BLaER1 (cell line): ENCODE measurements around the gene LIX1L.

ENCODE experiments used
- H3K27ac ChIP-seq: shearing (Covaris generic); formaldehyde crosslinking; 2 replicates; pipeline ENCODE4 v1.8.1; 2022
- H3K27me3 ChIP-seq: shearing (Covaris generic); formaldehyde crosslinking; 2 replicates; pipeline ENCODE4 v1.8.1; 2022
- H3K36me3 ChIP-seq: shearing (Covaris generic); formaldehyde crosslinking; 2 replicates; pipeline ENCODE4 v1.8.1; 2022
- H3K4me1 ChIP-seq: shearing (Covaris generic); formaldehyde crosslinking; 2 replicates; pipeline ENCODE4 v1.8.1; 2022
- H3K4me2 ChIP-seq: shearing (Covaris generic); formaldehyde crosslinking; 2 replicates; pipeline ENCODE4 v1.8.1; 2022
- H3K4me3 ChIP-seq: shearing (Covaris generic); formaldehyde crosslinking; 2 replicates; pipeline ENCODE4 v1.8.1; 2022
- H3K9ac ChIP-seq: shearing (Covaris generic); formaldehyde crosslinking; 2 replicates; pipeline ENCODE4 v1.8.1; 2022
- H3K9me3 ChIP-seq: shearing (Covaris generic); formaldehyde crosslinking; 2 replicates; pipeline ENCODE4 v1.8.1; 2022
- H4K20me1 ChIP-seq: shearing (Covaris generic); formaldehyde crosslinking; 2 replicates; pipeline ENCODE4 v1.8.1; 2022
- Cebpa-rat ChIP-seq: shearing (Covaris generic); IDR thresholded peaks from 2 replicates; pipeline ENCODE4 v1.8.1; 2022

Gene LIX1L

GRCh38 chr1:145956781-145957442, 905 bp downstream of the LIX1L start:
- Histone ChIP-seq H3K4me3 (peak overlapping the region; percentile 79), H3K36me3 (peaks cover 24% of the 10 kb centered on the region), H3K4me1 (peaks cover 58% of the 10 kb centered on the region), H3K9ac (peak overlapping the region; percentile 82), H3K27me3 (peaks cover 12% of the 10 kb centered on the region), H3K4me2 (peak overlapping the region; percentile 94), H3K27ac (peak overlapping the region; percentile 80), H4K20me1 (peaks cover 12% of the 10 kb centered on the region; the same call in 1 of the 2 replicates), H3K9me3 (no peaks in the 10 kb centered on the region)
- no peak for TF ChIP-seq Cebpa-rat

DNA sequence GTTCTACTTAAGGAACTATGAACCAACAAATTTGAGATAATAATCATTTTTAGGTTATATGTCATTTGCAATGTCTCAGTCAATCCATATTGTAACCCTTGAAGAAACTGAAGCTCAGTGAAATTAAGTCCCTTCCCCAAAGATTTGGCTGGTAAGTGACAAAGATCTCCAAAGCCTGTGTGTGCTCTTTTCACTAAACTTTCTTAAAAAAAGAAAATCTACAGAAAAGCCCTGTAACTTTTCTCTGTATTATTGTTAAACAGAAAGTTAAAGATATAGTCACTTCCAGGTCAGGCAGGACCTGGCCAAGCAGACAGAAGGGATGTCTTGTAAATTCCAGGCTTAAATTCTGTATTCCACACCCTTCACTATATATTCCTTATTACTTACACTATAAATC, 1.5 kb downstream of the LIX1L start:
- TF ChIP-seq Cebpa-rat = no peak
- Histone ChIP-seq H3K4me2 (peak overlapping the region; percentile 94), H3K9ac (peak overlapping the region; percentile 82), H4K20me1 (peaks cover 12% of the 10 kb centered on the region; the same call in 1 of the 2 replicates), H3K4me3 (peak overlapping the region; percentile 79), H3K9me3 (no peaks in the 10 kb centered on the region), H3K4me1 (peaks cover 57% of the 10 kb centered on the region), H3K27me3 (peaks cover 7% of the 10 kb centered on the region), H3K27ac (peak overlapping the region; percentile 80), H3K36me3 (peaks cover 28% of the 10 kb centered on the region)

DNA sequence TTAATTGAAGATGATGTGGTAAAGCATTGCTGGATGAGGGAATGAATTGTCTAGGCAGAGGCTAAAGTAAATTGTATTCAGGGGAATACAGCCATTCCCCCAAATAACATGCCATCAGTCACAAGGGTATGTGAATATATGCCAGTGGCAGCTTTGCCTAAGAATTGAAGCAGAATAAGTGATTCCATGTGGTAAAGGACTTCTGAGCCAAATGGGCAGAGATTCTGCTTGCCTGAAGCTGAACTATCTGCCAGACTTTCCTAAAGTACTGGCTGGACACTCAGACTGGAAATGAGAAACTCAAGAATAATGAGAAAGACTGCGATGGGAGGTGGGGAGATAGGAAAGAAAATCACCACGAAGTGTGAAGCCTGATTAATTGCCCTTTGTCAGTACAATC, 2.4 kb downstream of the LIX1L start:
- no peaks in the 10 kb centered on the region for H3K27me3 ChIP-seq
- H3K9me3 ChIP-seq = no peaks in the 10 kb centered on the region
- H4K20me1 ChIP-seq = peaks cover 21% of the 10 kb centered on the region
- no peak overlapping the region; the same call in 1 of the 2 replicates for H3K9ac ChIP-seq
- no peak overlapping the region for H3K27ac ChIP-seq
- H3K4me3 ChIP-seq = no peak overlapping the region
- TF ChIP-seq Cebpa-rat = no peak
- peaks cover 62% of the 10 kb centered on the region for H3K4me1 ChIP-seq
- peak overlapping the region; percentile 94 for H3K4me2 ChIP-seq
- peaks cover 37% of the 10 kb centered on the region for H3K36me3 ChIP-seq

GRCh38 chr1:145953861-145954260, 4.0 kb downstream of the LIX1L start:
- Histone ChIP-seq H3K27me3 (no peaks in the 10 kb centered on the region), H3K4me2 (no peak overlapping the region)
- no peak for TF ChIP-seq Cebpa-rat

GRCh38 chr1:145952903-145953302, 4.9 kb downstream of the LIX1L start:
- Histone ChIP-seq H3K9me3 (no peaks in the 10 kb centered on the region), H3K4me2 (no peak overlapping the region), H3K36me3 (peaks cover 60% of the 10 kb centered on the region), H3K4me3 (no peak overlapping the region), H3K27ac (no peak overlapping the region), H3K27me3 (no peaks in the 10 kb centered on the region), H3K4me1 (peaks cover 39% of the 10 kb centered on the region), H4K20me1 (peaks cover 45% of the 10 kb centered on the region), H3K9ac (no peak overlapping the region)
- no peak for TF ChIP-seq Cebpa-rat

More at GRCh38 chr1:145953861-145954260, 4.0 kb downstream of the LIX1L start:
- Histone ChIP-seq H3K9me3 (no peaks in the 10 kb centered on the region), H3K4me1 (peaks cover 48% of the 10 kb centered on the region), H3K9ac (no peak overlapping the region), H3K4me3 (no peak overlapping the region), H3K36me3 (peaks cover 52% of the 10 kb centered on the region), H3K27ac (no peak overlapping the region), H4K20me1 (peaks cover 35% of the 10 kb centered on the region)

- Histone ChIP-seq H3K4me1 (peaks cover 36% of the 10 kb centered on the region), H3K4me3 (no peak overlapping the region), H3K4me2 (0 out of 2 replicates have a peak overlapping the region, but pooled peaks have one; percentile 10), H3K27me3 (no peaks in the 10 kb centered on the region), H3K9me3 (no peaks in the 10 kb centered on the region), H3K9ac (no peak overlapping the region), H3K36me3 (peaks cover 73% of the 10 kb centered on the region), H4K20me1 (peaks cover 53% of the 10 kb centered on the region), H3K27ac (no peak overlapping the region)
- no peak for TF ChIP-seq Cebpa-rat
Measured at GRCh38 chr1:145951526-145951925, 6.3 kb downstream of the LIX1L start.

DNA sequence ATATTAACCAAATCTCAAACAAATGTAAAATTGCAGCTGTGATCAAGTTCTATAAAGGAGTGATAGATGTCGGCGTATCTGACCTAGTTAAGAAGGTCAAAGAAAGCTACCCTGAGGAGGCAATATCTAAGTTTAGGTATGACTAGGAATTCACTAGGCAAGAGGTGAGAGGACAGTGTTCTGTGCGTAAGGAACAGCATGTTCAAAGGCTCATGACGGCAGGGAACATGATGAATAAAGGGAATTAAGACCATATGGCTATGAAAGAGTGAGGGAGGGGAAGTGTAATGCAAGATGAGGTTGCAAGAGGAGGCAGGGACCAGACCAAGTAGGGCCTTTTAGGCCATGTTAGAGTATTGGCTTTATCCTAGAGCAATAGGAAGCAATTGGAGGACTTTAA, 8.6 kb downstream of the LIX1L start:
- H3K4me2 ChIP-seq = no peak overlapping the region
- H3K4me3 ChIP-seq = no peak overlapping the region
- no peaks in the 10 kb centered on the region for H3K9me3 ChIP-seq
- no peak overlapping the region for H3K27ac ChIP-seq
- H3K9ac ChIP-seq = no peak overlapping the region
- no peak for TF ChIP-seq Cebpa-rat
- peaks cover 47% of the 10 kb centered on the region for H4K20me1 ChIP-seq
- peaks cover 13% of the 10 kb centered on the region for H3K4me1 ChIP-seq
- no peaks in the 10 kb centered on the region for H3K27me3 ChIP-seq
- peaks cover 89% of the 10 kb centered on the region for H3K36me3 ChIP-seq

GRCh38 chr1:145947551-145947950, 10.3 kb downstream of the LIX1L start:
- peaks cover 89% of the 10 kb centered on the region for H3K36me3 ChIP-seq
- H3K27ac ChIP-seq = no peak overlapping the region
- H3K4me2 ChIP-seq = no peak overlapping the region
- no peak overlapping the region for H3K4me3 ChIP-seq
- H3K27me3 ChIP-seq = no peaks in the 10 kb centered on the region
- TF ChIP-seq Cebpa-rat = no peak
- H3K9me3 ChIP-seq = no peaks in the 10 kb centered on the region
- H4K20me1 ChIP-seq = peaks cover 41% of the 10 kb centered on the region
- no peak overlapping the region for H3K9ac ChIP-seq
- peaks cover 13% of the 10 kb centered on the region for H3K4me1 ChIP-seq

- Histone ChIP-seq H3K9me3 (no peaks in the 10 kb centered on the region), H3K27ac (no peak overlapping the region), H3K4me2 (no peak overlapping the region), H3K9ac (no peak overlapping the region), H3K4me3 (no peak overlapping the region), H3K27me3 (no peaks in the 10 kb centered on the region), H4K20me1 (peaks cover 41% of the 10 kb centered on the region), H3K4me1 (peaks cover 11% of the 10 kb centered on the region), H3K36me3 (peaks cover 94% of the 10 kb centered on the region)
- TF ChIP-seq Cebpa-rat = no peak
Measured at GRCh38 chr1:145946477-145946986, 11.3 kb downstream of the LIX1L start.

- Histone ChIP-seq H3K4me2 (no peak overlapping the region), H3K27ac (no peak overlapping the region), H3K36me3 (peaks cover 92% of the 10 kb centered on the region), H3K4me1 (no peaks in the 10 kb centered on the region), H3K9ac (no peak overlapping the region), H3K27me3 (no peaks in the 10 kb centered on the region), H4K20me1 (peaks cover 23% of the 10 kb centered on the region; the same call in 1 of the 2 replicates), H3K9me3 (no peaks in the 10 kb centered on the region), H3K4me3 (no peak overlapping the region)
- no peak for TF ChIP-seq Cebpa-rat
Measured at GRCh38 chr1:145944532-145944931, 13.3 kb downstream of the LIX1L start.
